ENCODE data around the gene RALGDS.
"Not testable (repeated sequence)": the region's sequence is repeated elsewhere in the genome, so short reads cannot be mapped to it uniquely, and the experiment has no call there.

The RALGDS gene

DNA sequence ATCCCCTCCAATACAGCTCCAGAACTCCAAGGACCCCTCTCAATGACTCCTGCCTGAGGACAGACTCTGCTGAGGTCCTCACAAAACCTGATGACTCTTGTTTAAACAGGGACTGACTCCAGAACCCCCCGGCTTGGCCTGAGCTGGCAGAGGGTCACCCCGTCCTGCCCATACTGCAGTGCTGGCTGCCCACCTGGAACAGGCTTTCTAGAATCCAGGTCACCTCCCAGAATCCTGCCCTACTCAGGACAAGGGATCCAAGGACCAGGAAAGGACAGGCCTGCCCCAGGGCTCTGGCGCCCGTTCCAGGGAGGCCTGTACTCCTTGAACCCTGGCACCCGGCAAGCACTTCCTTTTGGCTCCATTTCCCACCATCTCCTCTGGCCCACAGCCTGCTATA lies 22.2 kb downstream of the RALGDS start:
- Histone ChIP-seq H3K9me3 (ENCODE audit: control insufficient read depth, insufficient read depth, low read length) (peaks cover 3% of the 10 kb centered on the region), H3K9ac (ENCODE audit: low read depth, low read length) (no peak overlapping the region), H3K27me3 (ENCODE audit: control insufficient read depth, insufficient read depth, low read length) (no peaks in the 10 kb centered on the region), H3K4me3 (ENCODE audit: low read depth, low read length) (no peak overlapping the region), H3K36me3 (ENCODE audit: control insufficient read depth, insufficient read depth, low read length) (peaks cover 33% of the 10 kb centered on the region), H3K4me1 (ENCODE audit: control insufficient read depth, insufficient read depth, low read length) (no peaks in the 10 kb centered on the region)

DNA sequence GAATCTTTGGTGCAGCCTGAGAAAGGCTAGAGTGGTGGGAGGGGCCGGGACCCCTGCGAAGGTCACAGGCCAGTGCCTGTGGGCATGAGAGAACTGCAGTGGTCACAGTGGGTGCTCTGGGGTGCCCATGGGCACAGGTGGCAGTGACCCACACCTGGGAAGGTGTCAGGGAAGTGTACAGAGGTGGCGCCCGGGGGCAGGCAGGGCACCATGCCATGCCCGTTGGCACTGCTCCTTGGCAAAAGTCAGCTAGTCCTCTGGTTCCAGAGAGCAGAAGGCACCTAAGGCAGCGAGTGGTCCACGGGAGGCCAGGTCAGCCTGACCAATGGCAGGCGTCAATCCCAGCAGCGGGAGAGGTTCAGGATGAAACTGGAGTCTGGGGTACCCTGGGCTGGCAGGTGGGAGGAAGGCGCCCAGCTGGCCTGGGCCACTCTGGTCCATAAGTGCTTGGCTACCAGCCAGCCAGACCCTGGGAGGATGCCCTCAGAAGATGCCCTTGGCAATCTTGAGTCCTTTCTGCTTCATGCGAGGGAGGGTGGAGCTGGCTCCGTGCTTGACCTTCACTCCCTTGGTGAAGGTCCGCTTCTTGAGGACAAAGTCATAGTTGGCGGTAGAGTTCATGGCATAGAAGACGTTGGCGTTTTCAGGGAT lies 22.8 kb downstream of the RALGDS start:
- H3K4me3 ChIP-seq (ENCODE audit: low read depth, low read length), result no peak overlapping the region
- H3K9ac ChIP-seq (ENCODE audit: low read depth, low read length), result no peak overlapping the region
- H3K36me3 ChIP-seq (ENCODE audit: control insufficient read depth, insufficient read depth, low read length), result peaks cover 33% of the 10 kb centered on the region
- no peaks in the 10 kb centered on the region for H3K4me1 ChIP-seq (ENCODE audit: control insufficient read depth, insufficient read depth, low read length)
- H3K9me3 ChIP-seq (ENCODE audit: control insufficient read depth, insufficient read depth, low read length), result peaks cover 3% of the 10 kb centered on the region
- no peaks in the 10 kb centered on the region for H3K27me3 ChIP-seq (ENCODE audit: control insufficient read depth, insufficient read depth, low read length)

DNA sequence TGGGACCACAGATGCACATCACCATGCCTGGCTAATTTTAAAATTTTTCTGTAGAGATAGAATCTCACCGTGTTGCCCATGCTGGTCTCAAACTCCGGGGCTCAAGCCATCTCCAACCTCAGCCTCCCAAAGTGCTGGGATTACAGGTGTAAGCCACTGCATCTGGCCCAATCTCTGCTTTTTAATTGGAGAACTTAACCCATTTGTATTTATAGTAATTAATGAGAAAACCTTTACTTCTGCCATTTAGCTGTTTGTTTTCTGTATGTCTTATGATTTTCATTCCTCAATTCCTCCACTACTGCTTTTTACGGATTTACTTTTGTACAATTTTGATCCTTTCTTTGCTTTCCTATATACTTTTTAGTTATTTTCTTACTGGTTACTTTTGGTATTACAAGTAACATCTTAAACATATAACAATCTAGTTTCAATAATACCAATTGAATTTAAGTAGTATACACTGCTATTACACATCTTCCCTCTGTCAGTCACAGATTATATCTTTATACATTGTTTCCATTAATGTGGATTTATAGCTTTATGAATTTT lies 26.1 kb downstream of the RALGDS start:
- H3K27me3 ChIP-seq (ENCODE audit: control insufficient read depth, insufficient read depth, low read length), result no peaks in the 10 kb centered on the region
- H3K4me3 ChIP-seq (ENCODE audit: low read depth, low read length), result no peak overlapping the region
- H3K9ac ChIP-seq (ENCODE audit: low read depth, low read length), result no peak overlapping the region
- no peaks in the 10 kb centered on the region for H3K4me1 ChIP-seq (ENCODE audit: control insufficient read depth, insufficient read depth, low read length)
- H3K9me3 ChIP-seq (ENCODE audit: control insufficient read depth, insufficient read depth, low read length), result peaks cover 3% of the 10 kb centered on the region
- peaks cover 10% of the 10 kb centered on the region for H3K36me3 ChIP-seq (ENCODE audit: control insufficient read depth, insufficient read depth, low read length)

DNA sequence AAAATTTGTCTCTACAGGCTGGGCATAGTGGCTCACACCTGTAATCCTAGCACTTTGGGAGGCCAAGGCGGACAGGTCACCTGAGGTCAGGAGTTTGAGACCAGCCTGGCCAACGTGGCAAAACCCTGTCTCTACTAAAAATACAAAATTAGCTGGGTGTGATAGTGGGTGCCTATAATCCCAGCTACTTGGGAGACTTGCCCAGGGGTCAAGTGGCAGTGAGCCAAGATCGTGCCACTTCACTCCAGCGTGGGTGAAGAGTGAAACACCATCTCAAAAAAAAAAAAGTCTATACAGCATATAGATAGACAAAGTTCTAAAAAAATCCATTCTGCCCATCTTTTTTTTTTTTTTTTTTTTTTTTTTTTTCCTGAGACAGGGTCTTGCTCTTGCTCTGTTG lies 26.7 kb downstream of the RALGDS start:
- not testable (repeated sequence) for H3K4me1 ChIP-seq (ENCODE audit: control insufficient read depth, insufficient read depth, low read length); H3K9ac ChIP-seq (ENCODE audit: low read depth, low read length); H3K4me3 ChIP-seq (ENCODE audit: low read depth, low read length); H3K27me3 ChIP-seq (ENCODE audit: control insufficient read depth, insufficient read depth, low read length); H3K9me3 ChIP-seq (ENCODE audit: control insufficient read depth, insufficient read depth, low read length)
- peaks cover 10% of the 10 kb centered on the region for H3K36me3 ChIP-seq (ENCODE audit: control insufficient read depth, insufficient read depth, low read length)

DNA sequence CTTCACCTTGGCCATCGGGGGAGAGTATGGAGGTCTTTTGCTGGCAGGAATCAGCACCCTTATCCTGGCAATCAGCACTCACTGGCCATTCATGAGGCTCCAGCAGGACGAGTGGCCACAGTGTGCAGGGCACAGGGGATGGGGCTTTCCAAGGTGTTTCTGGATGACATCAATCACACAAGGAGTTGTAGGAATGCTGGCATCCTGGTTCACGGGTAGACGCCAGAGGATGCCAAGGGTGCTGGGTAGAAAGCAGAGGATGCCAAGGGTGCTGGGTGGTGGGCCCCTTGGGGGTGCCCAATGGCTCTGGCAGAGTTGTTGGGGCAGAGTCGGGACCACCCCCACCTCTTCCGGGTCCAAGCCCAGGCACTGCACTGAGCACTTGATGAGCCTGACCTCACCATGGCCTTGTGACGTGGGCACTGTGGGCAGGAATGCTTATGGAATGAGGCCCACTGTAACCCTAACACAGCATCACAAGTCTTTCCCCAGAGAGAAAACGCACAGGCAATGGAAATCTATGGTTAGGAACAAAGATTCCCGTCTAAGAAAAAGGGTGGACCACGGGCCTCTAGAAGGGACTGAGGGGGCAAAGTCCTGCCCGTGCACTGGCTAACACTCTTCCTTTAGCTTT lies 30.2 kb downstream of the RALGDS start:
- no peaks in the 10 kb centered on the region for H3K27me3 ChIP-seq (ENCODE audit: control insufficient read depth, insufficient read depth, low read length)

DNA sequence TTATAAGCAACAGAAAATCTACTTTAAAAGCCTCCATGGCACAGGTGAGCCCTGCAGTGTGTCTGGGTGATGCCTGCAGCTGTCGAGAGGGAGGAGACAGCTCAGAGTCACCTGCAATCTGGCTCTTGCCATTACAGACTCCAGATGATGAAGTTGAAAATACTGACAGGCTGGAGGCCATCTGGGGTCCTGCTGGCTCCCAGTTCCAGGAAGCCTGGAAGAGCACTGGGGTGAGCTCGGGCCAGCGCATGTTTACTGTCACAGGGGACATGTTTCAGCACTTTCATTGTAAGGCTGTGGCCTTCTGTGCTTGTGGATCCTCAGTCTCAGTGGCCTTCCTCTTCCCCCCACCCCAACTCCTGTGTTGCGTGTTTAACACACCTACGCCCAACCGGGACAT lies 30.9 kb downstream of the RALGDS start:
- Histone ChIP-seq H3K4me1 (ENCODE audit: control insufficient read depth, insufficient read depth, low read length) (no peaks in the 10 kb centered on the region), H3K4me3 (ENCODE audit: low read depth, low read length) (no peak overlapping the region), H3K27me3 (ENCODE audit: control insufficient read depth, insufficient read depth, low read length) (no peaks in the 10 kb centered on the region), H3K9me3 (ENCODE audit: control insufficient read depth, insufficient read depth, low read length) (no peaks in the 10 kb centered on the region), H3K36me3 (ENCODE audit: control insufficient read depth, insufficient read depth, low read length) (no peaks in the 10 kb centered on the region), H3K9ac (ENCODE audit: low read depth, low read length) (no peak overlapping the region)

More for the DNA sequence above, 30.2 kb downstream of the RALGDS start:
- no peaks in the 10 kb centered on the region for H3K36me3 ChIP-seq (ENCODE audit: control insufficient read depth, insufficient read depth, low read length)
- H3K9ac ChIP-seq (ENCODE audit: low read depth, low read length), result no peak overlapping the region
- H3K4me3 ChIP-seq (ENCODE audit: low read depth, low read length), result no peak overlapping the region
- no peaks in the 10 kb centered on the region for H3K4me1 ChIP-seq (ENCODE audit: control insufficient read depth, insufficient read depth, low read length)
- H3K9me3 ChIP-seq (ENCODE audit: control insufficient read depth, insufficient read depth, low read length), result no peaks in the 10 kb centered on the region

DNA sequence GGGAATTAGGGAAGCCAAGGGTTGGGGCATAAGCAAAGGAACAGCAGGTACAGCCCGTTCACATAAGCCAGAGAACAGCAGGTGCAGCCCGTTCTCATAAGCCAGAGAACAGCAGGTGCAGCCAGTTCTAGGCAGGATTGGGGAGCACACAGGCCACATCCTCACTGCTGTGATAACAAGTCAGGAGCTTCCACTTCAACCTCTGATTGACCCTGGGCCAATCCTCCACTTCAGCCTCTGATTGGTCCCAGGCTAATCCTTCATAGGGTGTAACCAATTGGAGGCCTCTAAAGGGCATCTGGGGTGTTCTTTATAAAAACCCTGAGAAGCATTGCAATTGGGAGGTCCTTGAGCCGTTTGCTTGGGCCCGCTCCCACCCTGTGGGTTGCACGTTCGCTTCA lies 31.8 kb downstream of the RALGDS start:
- Histone ChIP-seq H3K4me3 (ENCODE audit: low read depth, low read length) (no peak overlapping the region), H3K4me1 (ENCODE audit: control insufficient read depth, insufficient read depth, low read length) (no peaks in the 10 kb centered on the region), H3K27me3 (ENCODE audit: control insufficient read depth, insufficient read depth, low read length) (no peaks in the 10 kb centered on the region), H3K9ac (ENCODE audit: low read depth, low read length) (no peak overlapping the region), H3K9me3 (ENCODE audit: control insufficient read depth, insufficient read depth, low read length) (no peaks in the 10 kb centered on the region), H3K36me3 (ENCODE audit: control insufficient read depth, insufficient read depth, low read length) (no peaks in the 10 kb centered on the region)

DNA sequence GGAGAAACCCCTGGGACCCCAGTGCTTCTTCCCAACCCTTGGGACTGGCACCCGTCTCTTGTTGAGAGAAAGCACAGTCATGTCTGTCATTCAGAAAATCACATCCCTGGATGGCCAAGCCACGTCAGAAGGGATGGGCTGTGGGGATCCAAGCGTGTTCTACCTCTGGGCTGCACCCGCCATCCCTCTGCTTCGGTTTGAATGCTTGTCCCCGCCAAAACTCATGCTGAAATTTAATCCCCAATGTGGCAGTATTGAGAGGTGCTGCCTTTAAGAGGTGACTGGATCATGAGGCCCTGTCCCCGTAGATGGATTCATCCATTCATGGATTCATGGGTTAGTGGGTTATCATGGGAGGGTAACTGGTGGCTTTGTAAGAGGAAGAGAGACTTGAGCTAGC lies 32.3 kb downstream of the RALGDS start:
- H3K27me3 ChIP-seq (ENCODE audit: control insufficient read depth, insufficient read depth, low read length), result no peaks in the 10 kb centered on the region
- H3K9me3 ChIP-seq (ENCODE audit: control insufficient read depth, insufficient read depth, low read length), result no peaks in the 10 kb centered on the region
- H3K36me3 ChIP-seq (ENCODE audit: control insufficient read depth, insufficient read depth, low read length), result no peaks in the 10 kb centered on the region
- H3K4me3 ChIP-seq (ENCODE audit: low read depth, low read length), result no peak overlapping the region
- H3K9ac ChIP-seq (ENCODE audit: low read depth, low read length), result no peak overlapping the region
- H3K4me1 ChIP-seq (ENCODE audit: control insufficient read depth, insufficient read depth, low read length), result no peaks in the 10 kb centered on the region

DNA sequence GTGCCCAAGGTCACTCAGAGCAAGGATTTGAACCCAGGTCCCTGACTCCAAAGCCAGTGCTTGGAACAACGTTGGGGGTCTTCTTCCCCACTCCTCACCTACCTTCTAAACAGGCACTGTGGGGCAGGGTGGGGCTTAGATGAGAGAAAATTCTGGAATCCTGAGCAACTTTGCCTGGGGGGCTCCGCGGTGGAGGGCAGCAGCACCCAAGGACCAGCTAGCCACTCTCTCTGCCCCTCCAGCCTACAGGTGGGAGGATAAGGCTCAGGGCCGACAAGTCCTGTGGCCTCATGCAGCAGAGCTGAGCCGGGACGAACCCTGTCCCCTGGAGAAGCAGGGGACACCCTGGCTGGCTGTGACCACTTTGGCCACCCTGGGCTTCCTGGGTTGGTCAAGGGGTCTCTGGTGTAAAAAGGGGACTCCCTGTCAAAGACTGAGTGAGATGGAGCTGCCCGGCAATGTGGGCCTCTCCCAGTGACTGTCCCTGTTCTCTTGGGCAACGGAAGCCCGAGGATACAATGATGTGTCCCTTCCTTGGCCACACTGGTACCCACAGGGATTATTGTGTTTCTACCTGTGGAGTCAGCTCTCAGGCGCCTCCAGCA lies 32.8 kb downstream of the RALGDS start:
- Histone ChIP-seq H3K4me3 (ENCODE audit: low read depth, low read length) (no peak overlapping the region), H3K9me3 (ENCODE audit: control insufficient read depth, insufficient read depth, low read length) (no peaks in the 10 kb centered on the region), H3K9ac (ENCODE audit: low read depth, low read length) (no peak overlapping the region), H3K4me1 (ENCODE audit: control insufficient read depth, insufficient read depth, low read length) (no peaks in the 10 kb centered on the region), H3K36me3 (ENCODE audit: control insufficient read depth, insufficient read depth, low read length) (no peaks in the 10 kb centered on the region), H3K27me3 (ENCODE audit: control insufficient read depth, insufficient read depth, low read length) (no peaks in the 10 kb centered on the region)

DNA sequence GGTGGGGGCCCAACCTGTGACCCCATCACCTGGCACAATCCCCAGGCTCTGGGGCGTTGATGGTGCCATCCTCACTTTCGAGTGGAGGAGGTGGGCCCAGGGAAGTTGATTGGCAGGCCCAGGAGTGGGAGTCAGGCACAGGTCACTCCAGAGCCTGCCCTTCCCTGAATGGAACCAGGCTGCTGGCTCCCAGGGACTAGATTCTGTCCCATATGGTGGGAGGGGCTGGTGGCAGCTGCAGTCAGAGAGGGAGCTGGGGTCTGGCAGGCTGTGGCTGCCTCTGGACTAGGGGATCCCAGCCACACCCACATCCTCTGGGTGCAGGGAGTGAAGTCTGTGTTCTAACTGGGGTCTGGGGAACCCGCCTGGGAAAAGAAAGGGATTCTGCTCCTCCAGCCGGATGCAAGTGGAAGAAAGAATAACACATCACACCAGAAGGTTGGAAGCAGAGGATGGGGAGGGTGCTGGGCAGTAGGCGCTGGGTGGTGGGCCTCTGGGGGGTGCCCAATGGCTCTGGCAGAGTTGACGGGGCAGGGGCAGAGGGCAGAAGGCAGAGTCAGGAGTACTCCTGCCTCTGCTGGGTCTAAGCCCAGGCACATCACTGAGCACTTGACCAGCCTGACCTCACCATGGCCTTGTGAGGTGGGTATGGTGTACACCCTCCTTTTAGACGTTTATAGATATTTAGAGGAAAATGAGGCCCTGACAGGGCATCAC lies 33.5 kb downstream of the RALGDS start:
- Histone ChIP-seq H3K4me3 (ENCODE audit: low read depth, low read length) (no peak overlapping the region), H3K9me3 (ENCODE audit: control insufficient read depth, insufficient read depth, low read length) (no peaks in the 10 kb centered on the region), H3K36me3 (ENCODE audit: control insufficient read depth, insufficient read depth, low read length) (no peaks in the 10 kb centered on the region), H3K9ac (ENCODE audit: low read depth, low read length) (no peak overlapping the region), H3K27me3 (ENCODE audit: control insufficient read depth, insufficient read depth, low read length) (no peaks in the 10 kb centered on the region), H3K4me1 (ENCODE audit: control insufficient read depth, insufficient read depth, low read length) (no peaks in the 10 kb centered on the region)

DNA sequence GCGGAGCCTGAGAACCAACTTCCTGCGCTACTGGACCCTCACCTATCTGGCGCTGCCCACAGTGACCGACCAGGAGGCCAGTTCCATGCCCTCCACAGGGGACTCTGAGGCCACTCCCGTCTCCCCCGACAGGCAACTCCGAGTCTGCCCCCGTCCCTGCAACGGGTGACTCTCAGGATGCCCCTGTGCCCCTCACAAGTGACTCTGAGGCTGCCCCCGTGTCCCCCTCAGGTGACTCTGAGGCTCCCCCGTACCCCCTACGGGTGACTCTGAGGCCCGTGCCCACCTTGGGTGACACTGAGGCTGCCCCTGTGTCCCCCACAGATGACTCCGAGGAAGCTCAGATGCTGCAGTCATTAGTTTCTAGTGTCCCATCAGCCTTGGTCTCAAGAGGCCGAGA lies 34.1 kb downstream of the RALGDS start:
- no peak overlapping the region for H3K4me3 ChIP-seq (ENCODE audit: low read depth, low read length)
- H3K36me3 ChIP-seq (ENCODE audit: control insufficient read depth, insufficient read depth, low read length), result no peaks in the 10 kb centered on the region
- no peaks in the 10 kb centered on the region for H3K9me3 ChIP-seq (ENCODE audit: control insufficient read depth, insufficient read depth, low read length)
- no peak overlapping the region for H3K9ac ChIP-seq (ENCODE audit: low read depth, low read length)
- H3K4me1 ChIP-seq (ENCODE audit: control insufficient read depth, insufficient read depth, low read length), result no peaks in the 10 kb centered on the region
- H3K27me3 ChIP-seq (ENCODE audit: control insufficient read depth, insufficient read depth, low read length), result no peaks in the 10 kb centered on the region
